ENCODE results near the gene RABIF. TPM values are rescaled to one million over a fixed set of nuclear protein-coding genes. Genes with fewer than 3 reads are reported as not detected.
"Not testable (repeated sequence)": the region's sequence is repeated elsewhere in the genome, so short reads cannot be mapped to it uniquely, and the experiment has no call there.

The RABIF gene
- polyA plus RNA-seq, 3 donors: 10.4 to 13.2 (median 10.6) TPM

DNA sequence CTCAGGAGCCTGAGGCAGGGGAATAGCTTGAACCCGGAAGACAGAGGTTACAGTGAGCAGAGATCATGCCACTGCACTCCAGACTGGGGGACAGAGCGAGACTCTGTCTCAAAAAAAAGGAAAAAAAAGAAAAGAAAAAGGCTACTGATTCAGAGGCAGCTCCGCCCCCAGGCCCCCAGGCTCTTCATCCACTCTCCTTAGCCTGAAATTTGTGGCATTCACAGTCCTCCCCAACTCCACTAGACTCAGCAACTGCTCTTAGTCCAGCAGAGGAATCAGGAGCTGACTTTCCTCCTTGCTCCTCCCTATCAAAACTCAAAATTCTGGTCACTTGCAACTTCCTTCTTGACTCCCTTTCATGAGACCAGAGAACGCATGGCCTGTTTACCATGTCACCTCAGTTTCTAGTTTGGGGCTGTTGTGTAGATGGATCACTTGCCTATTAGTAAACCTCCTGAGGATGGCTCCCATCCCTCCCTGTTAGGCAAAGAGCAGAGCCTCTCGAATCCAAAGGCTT, 51.1 kb downstream of the RABIF start:
- DNase-seq: no peak

- no peak for DNase-seq
Observed at GRCh38 chr1:202836623-202837403, 52.1 kb downstream of the RABIF start.

GRCh38 chr1:202835548-202836072, 53.3 kb downstream of the RABIF start:
- no peak for DNase-seq

DNA sequence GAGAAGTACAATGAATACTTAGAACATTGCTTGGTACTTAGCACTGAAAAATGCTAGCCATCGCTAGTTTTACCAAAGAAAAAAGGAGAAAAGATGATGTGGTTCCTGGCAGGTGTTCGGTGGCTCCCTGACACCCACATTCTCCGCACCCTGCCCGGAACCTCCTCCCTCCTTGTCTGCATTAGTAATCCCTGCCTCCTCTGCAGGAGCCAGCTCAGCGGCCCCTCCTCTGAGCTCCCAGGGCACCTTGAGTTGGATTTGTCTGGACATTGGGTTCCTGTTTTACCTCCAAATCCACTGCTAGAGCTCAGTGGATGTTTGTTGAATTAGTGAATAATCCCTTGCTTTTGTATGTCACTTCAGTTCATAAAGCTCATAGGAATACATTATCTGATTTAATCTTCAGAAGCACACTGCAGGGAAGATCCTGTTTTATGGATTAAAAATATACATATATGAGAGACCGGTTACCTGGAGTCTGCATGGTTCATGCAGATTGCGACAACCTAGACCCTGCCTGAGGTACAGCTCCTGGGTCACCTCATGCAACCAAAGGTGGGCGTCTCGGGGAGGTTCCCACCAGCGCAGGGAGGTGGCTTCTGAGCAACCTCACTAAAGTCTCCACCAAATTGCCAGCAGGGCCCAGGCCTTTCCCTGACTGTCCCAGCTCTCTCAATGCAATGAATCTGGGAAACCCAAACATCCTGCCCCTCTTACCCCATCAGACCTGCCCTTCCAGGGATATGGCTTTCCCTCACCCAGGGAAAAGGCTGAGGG, 54.0 kb downstream of the RABIF start:
- DNase-seq: no peak

GRCh38 chr1:202831906-202832305, 57.0 kb downstream of the RABIF start:
- no peak for DNase-seq

DNA sequence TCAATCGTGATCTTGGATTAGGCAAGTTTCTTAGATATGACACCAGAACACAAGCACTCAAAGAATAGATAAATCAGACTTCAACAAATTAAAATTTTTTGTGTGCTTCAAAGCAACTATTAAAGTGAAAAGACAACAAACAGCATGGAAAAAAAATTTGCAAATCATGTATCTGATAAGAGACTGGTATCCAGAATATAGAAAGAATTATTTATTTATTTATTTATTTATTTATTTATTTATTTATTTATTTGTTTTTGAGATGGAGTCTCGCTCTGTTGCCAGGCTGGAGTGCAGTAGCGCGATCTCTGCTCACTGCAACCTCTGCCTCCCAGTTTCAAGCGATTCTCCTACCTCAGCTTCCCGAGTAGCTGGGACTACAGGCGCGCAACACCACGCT, 59.7 kb downstream of the RABIF start:
- not testable (repeated sequence) for DNase-seq

Other genes with a start within 250 kb of the RABIF start
- gene SYT2, start 178.7 kb downstream of the RABIF start, polyA plus RNA-seq (ENCODE audit: insufficient read length in 3 of 3): 1 to 10 TPM; 2.9 to 4.1 (median 3.4) TPM
- gene KDM5B, start 80.7 kb downstream of the RABIF start, polyA plus RNA-seq (ENCODE audit: insufficient read length in 3 of 3): 100 to 1,000 TPM in 1 of 3 donors, 10 to 100 TPM in 2; 90.6 to 107 (median 97.8) TPM
- 1 to 10 TPM; 2.9 to 4.2 (median 4.0) TPM for gene PCAT6, start 78.2 kb downstream of the RABIF start, polyA plus RNA-seq (ENCODE audit: insufficient read length in 3 of 3)
- 10 to 100 TPM; 38.9 to 44.0 (median 39.3) TPM for gene KLHL12, start 38.1 kb upstream of the RABIF start, polyA plus RNA-seq (ENCODE audit: insufficient read length in 3 of 3)
- 10 to 100 TPM; 72.5 to 79.9 (median 74.9) TPM for gene ADIPOR1, start 69.2 kb upstream of the RABIF start, polyA plus RNA-seq (ENCODE audit: insufficient read length in 3 of 3)
- 10 to 100 TPM; 44.6 to 50.6 (median 47.3) TPM for gene CYB5R1, start 78.1 kb upstream of the RABIF start, polyA plus RNA-seq (ENCODE audit: insufficient read length in 3 of 3)
- 10 to 100 TPM; 72.6 to 78.1 (median 73.3) TPM for gene TMEM183A, start 118.2 kb upstream of the RABIF start, polyA plus RNA-seq (ENCODE audit: insufficient read length in 3 of 3)
- 10 to 100 TPM in 2 of 3 donors, 1 to 10 TPM in 1; 7.4 to 15.9 (median 13.3) TPM for gene PPFIA4, start 137.3 kb upstream of the RABIF start, polyA plus RNA-seq (ENCODE audit: insufficient read length in 3 of 3)
- under 1 TPM; 0.15 to 0.34 (median 0.18) TPM for gene MYOG, start 196.9 kb upstream of the RABIF start, polyA plus RNA-seq (ENCODE audit: insufficient read length in 3 of 3)
- 1 to 10 TPM; 5.5 to 8.0 (median 6.2) TPM for gene ADORA1, start 238.6 kb upstream of the RABIF start, polyA plus RNA-seq (ENCODE audit: insufficient read length in 3 of 3)

All from renal pelvis (tissue), 4 donors.